ENCODE results near the gene ITGB2.

DNA sequence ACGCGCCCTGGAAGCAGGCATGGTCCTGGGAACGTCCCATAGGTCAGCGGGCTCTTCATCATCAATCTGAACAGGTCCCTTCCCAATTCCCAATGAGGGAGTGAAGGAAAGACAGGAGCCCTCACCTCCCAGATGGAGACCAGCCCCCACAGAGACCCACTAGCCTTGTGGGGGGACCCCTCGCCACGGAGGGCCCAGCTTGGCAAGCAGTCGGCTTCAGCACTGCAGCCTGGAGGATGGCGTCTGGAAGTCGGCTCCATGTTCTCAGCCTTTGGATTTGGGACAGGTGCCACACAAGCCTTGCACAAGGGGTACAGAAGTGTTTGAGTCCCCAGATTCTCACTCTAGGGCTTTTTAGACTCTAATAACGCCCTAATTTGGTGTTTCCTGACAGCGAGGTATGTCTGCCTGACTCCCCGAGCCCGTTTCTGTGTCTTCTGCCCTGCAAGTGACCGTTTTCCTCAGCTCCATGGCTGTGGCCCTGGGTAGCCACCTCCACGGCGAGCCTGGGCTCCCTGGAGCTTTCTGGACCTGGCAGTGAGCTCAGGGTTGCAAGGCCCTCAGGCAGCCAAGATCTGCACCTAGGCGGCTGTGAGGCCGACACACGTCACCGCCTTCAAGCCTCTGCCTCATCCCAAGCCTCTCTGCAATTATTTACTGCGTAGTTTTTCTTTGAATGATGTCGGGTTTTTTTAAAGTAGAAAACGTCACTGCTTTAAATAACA lies 77.8 kb downstream of the ITGB2 start:
- no peak for TF ChIP-seq NRF1 (IDR thresholded peaks at IDR 0.05; ENCODE audit: low read depth, low read length)
- no peak for TF ChIP-seq SMC3 (IDR thresholded peaks at IDR 0.05; ENCODE audit: low read depth, low read length)
- TF ChIP-seq, protein P1, sequence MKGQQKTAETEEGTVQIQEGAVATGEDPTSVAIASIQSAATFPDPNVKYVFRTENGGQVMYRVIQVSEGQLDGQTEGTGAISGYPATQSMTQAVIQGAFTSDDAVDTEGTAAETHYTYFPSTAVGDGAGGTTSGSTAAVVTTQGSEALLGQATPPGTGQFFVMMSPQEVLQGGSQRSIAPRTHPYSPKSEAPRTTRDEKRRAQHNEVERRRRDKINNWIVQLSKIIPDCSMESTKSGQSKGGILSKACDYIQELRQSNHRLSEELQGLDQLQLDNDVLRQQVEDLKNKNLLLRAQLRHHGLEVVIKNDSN (IDR thresholded peaks at IDR 0.05; ENCODE audit: borderline replicate concordance, low read depth) = no peak
- TF ChIP-seq EP300 (IDR thresholded peaks at IDR 0.05; ENCODE audit: borderline replicate concordance in 1 of 2, low read depth in 1 of 2, low read length in 1 of 2) = no peak
- TF ChIP-seq CTCF (IDR thresholded peaks at IDR 0.05) = no peak
- TF ChIP-seq EZH2phosphoT487 (IDR thresholded peaks at IDR 0.05; ENCODE audit: borderline replicate concordance, low read depth) = no peak
- TF ChIP-seq RFX5 (IDR thresholded peaks at IDR 0.05; ENCODE audit: low read length) = no peak
- no peak for TF ChIP-seq REST (IDR thresholded peaks at IDR 0.05; ENCODE audit: low read depth, low read length)
- TF ChIP-seq SIN3A (IDR thresholded peaks at IDR 0.05; ENCODE audit: borderline replicate concordance, low read depth, low read length) = no peak
- TF ChIP-seq FOXM1 (IDR thresholded peaks at IDR 0.05; ENCODE audit: low read depth) = no peak
- no peak for TF ChIP-seq GATA2 (CRISPR knock-in tag; IDR thresholded peaks at IDR 0.05)
- TF ChIP-seq JUND (IDR thresholded peaks at IDR 0.05) = no peak
- TF ChIP-seq RXRA (IDR thresholded peaks at IDR 0.05; ENCODE audit: borderline replicate concordance, low read depth) = no peak
